ENCODE results near the gene BIRC6. TPM values are rescaled to one million over a fixed set of nuclear protein-coding genes. Genes with fewer than 3 reads are reported as not detected.
"Not testable (repeated sequence)": the region's sequence is repeated elsewhere in the genome, so short reads cannot be mapped to it uniquely, and the experiment has no call there.

BIRC6 gene
- total RNA-seq, 3 donors from 2014 or later = 66.6 to 68.4 (median 67.7) TPM

GRCh38 chr2:32452338-32453064 is 95.7 kb downstream of the BIRC6 start:
- H3K27me3 Mint-ChIP-seq (ENCODE audit: low read depth) = no peaks in the 10 kb centered on the region
- peaks cover 4% of the 10 kb centered on the region for H3K4me1 Mint-ChIP-seq (ENCODE audit: low read depth)
- H3K4me3 Mint-ChIP-seq = no peak overlapping the region
- no peaks in the 10 kb centered on the region for H3K9me3 Mint-ChIP-seq
- ATAC-seq (no peak), DNase-seq (no peak)
- H3K36me3 Mint-ChIP-seq (ENCODE audit: insufficient read depth) = peaks cover 38% of the 10 kb centered on the region

- Mint-ChIP-seq H3K4me1 (ENCODE audit: low read depth) (peaks cover 7% of the 10 kb centered on the region), H3K9me3 (no peaks in the 10 kb centered on the region), H3K36me3 (ENCODE audit: insufficient read depth) (peaks cover 43% of the 10 kb centered on the region), H3K4me3 (no peak overlapping the region), H3K27me3 (ENCODE audit: low read depth) (no peaks in the 10 kb centered on the region)
- no peak for DNase-seq
- no peak for ATAC-seq
Observed at GRCh38 chr2:32453242-32454062, 96.6 kb downstream of the BIRC6 start.

GRCh38 chr2:32455816-32456215 is 99.0 kb downstream of the BIRC6 start:
- H3K4me1 Mint-ChIP-seq (ENCODE audit: low read depth) = peaks cover 10% of the 10 kb centered on the region
- no peaks in the 10 kb centered on the region for H3K27me3 Mint-ChIP-seq (ENCODE audit: low read depth)
- no peaks in the 10 kb centered on the region for H3K9me3 Mint-ChIP-seq
- no peak overlapping the region for H3K4me3 Mint-ChIP-seq
- H3K36me3 Mint-ChIP-seq (ENCODE audit: insufficient read depth) = peaks cover 38% of the 10 kb centered on the region
- ATAC-seq (no peak), DNase-seq (no peak)

GRCh38 chr2:32456808-32457207 is 100.0 kb downstream of the BIRC6 start:
- Mint-ChIP-seq H3K27me3 (ENCODE audit: low read depth) (no peaks in the 10 kb centered on the region), H3K36me3 (ENCODE audit: insufficient read depth) (peaks cover 31% of the 10 kb centered on the region), H3K4me1 (ENCODE audit: low read depth) (peaks cover 10% of the 10 kb centered on the region), H3K4me3 (no peak overlapping the region), H3K9me3 (no peaks in the 10 kb centered on the region)
- no peak for DNase-seq
- no peak for ATAC-seq

- no peak for ATAC-seq
- peaks cover 30% of the 10 kb centered on the region for H3K36me3 Mint-ChIP-seq (ENCODE audit: insufficient read depth)
- no peaks in the 10 kb centered on the region for H3K27me3 Mint-ChIP-seq (ENCODE audit: low read depth)
- H3K4me3 Mint-ChIP-seq = no peak overlapping the region
- no peak for DNase-seq
- no peaks in the 10 kb centered on the region for H3K9me3 Mint-ChIP-seq
- peaks cover 10% of the 10 kb centered on the region for H3K4me1 Mint-ChIP-seq (ENCODE audit: low read depth)
Observed at GRCh38 chr2:32457814-32458213, 101.0 kb downstream of the BIRC6 start.

GRCh38 chr2:32460861-32461260 is 104.0 kb downstream of the BIRC6 start:
- not testable (repeated sequence) for H3K27me3 Mint-ChIP-seq (ENCODE audit: low read depth); H3K4me1 Mint-ChIP-seq (ENCODE audit: low read depth); H3K4me3 Mint-ChIP-seq; DNase-seq; H3K9me3 Mint-ChIP-seq; ATAC-seq
- peaks cover 42% of the 10 kb centered on the region for H3K36me3 Mint-ChIP-seq (ENCODE audit: insufficient read depth)

- no peak for DNase-seq
- H3K9me3 Mint-ChIP-seq = no peaks in the 10 kb centered on the region
- peaks cover 4% of the 10 kb centered on the region for H3K4me1 Mint-ChIP-seq (ENCODE audit: low read depth)
- no peak for ATAC-seq
- peaks cover 36% of the 10 kb centered on the region for H3K36me3 Mint-ChIP-seq (ENCODE audit: insufficient read depth)
- no peak overlapping the region for H3K4me3 Mint-ChIP-seq
- no peaks in the 10 kb centered on the region for H3K27me3 Mint-ChIP-seq (ENCODE audit: low read depth)
Observed at GRCh38 chr2:32463110-32463509, 106.3 kb downstream of the BIRC6 start.

DNA sequence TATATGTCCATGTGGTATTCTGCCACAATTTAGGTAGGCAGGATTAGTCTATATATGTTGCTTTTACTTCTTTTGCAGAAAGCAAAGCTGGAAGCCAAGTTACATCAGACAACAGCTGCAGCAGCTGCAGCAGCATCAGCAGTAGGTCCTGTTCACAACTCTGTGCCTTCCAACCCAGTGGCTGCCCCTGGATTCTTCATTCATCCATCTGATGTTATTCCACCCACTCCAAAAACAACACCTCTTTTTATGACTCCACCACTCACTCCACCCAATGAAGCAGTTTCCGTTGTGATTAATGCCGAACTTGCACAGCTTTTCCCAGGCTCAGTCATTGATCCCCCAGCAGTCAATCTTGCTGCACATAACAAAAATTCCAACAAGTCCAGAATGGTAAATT is 107.6 kb downstream of the BIRC6 start:
- H3K36me3 Mint-ChIP-seq (ENCODE audit: insufficient read depth) = peaks cover 36% of the 10 kb centered on the region
- H3K4me1 Mint-ChIP-seq (ENCODE audit: low read depth) = no peaks in the 10 kb centered on the region
- H3K4me3 Mint-ChIP-seq = no peak overlapping the region
- ATAC-seq = no peak
- H3K27me3 Mint-ChIP-seq (ENCODE audit: low read depth) = no peaks in the 10 kb centered on the region
- no peaks in the 10 kb centered on the region for H3K9me3 Mint-ChIP-seq
- no peak for DNase-seq

DNA sequence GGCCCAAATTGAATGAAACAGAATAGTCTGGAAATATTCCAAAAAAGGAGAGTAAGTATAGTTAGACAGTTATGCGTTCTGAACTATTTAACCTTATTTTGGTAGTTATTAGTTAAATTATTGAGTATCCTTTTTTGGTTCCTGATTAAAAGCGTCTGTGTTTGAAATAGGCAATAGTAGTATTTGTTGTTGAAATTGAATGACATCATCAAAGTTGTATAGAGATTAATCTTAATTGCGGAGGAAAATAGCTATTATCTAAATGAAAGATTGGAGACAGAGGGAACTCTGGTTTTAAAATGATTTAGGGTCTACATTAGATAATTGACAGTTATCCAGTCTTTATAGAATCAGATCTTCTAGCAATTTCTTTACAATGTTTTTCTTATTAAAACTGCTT is 115.8 kb downstream of the BIRC6 start:
- no peaks in the 10 kb centered on the region for H3K27me3 Mint-ChIP-seq (ENCODE audit: low read depth)
- H3K4me1 Mint-ChIP-seq (ENCODE audit: low read depth) = peaks cover 6% of the 10 kb centered on the region
- DNase-seq (no peak), ATAC-seq (no peak)
- no peak overlapping the region for H3K4me3 Mint-ChIP-seq
- H3K36me3 Mint-ChIP-seq (ENCODE audit: insufficient read depth) = peaks cover 26% of the 10 kb centered on the region
- H3K9me3 Mint-ChIP-seq = no peaks in the 10 kb centered on the region

GRCh38 chr2:32474381-32474780 is 117.6 kb downstream of the BIRC6 start:
- Mint-ChIP-seq H3K4me1 (ENCODE audit: low read depth) (peaks cover 6% of the 10 kb centered on the region), H3K27me3 (ENCODE audit: low read depth) (no peaks in the 10 kb centered on the region), H3K4me3 (no peak overlapping the region), H3K36me3 (ENCODE audit: insufficient read depth) (peaks cover 28% of the 10 kb centered on the region), H3K9me3 (no peaks in the 10 kb centered on the region)
- ATAC-seq (no peak), DNase-seq (no peak)

GRCh38 chr2:32478889-32479620 is 122.2 kb downstream of the BIRC6 start:
- H3K4me3 Mint-ChIP-seq = no peak overlapping the region
- H3K27me3 Mint-ChIP-seq (ENCODE audit: low read depth) = no peaks in the 10 kb centered on the region
- DNase-seq (no peak), ATAC-seq (no peak)
- H3K4me1 Mint-ChIP-seq (ENCODE audit: low read depth) = peaks cover 4% of the 10 kb centered on the region
- no peaks in the 10 kb centered on the region for H3K9me3 Mint-ChIP-seq
- peaks cover 31% of the 10 kb centered on the region for H3K36me3 Mint-ChIP-seq (ENCODE audit: insufficient read depth)

DNA sequence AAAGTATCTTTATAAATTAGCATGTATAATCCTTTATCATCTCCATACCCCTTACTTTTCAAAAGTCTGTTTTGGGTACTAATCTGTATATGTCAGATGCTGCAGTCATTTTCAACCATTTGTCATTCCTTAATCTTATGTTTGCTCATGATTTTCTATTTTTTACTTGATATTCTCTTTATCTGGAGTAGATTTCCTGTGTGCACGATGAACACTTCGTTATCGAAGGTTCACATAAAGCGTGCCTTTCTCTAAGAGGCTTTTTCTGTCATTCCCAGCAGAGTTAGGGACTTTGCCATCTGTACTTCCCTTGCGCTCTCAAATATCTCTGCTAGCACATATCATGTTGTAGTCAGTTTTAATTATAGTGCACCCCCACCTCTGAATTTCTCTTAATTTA is 123.2 kb downstream of the BIRC6 start:
- no peak for ATAC-seq
- Mint-ChIP-seq H3K9me3 (no peaks in the 10 kb centered on the region), H3K36me3 (ENCODE audit: insufficient read depth) (peaks cover 29% of the 10 kb centered on the region), H3K4me1 (ENCODE audit: low read depth) (peaks cover 2% of the 10 kb centered on the region), H3K27me3 (ENCODE audit: low read depth) (no peaks in the 10 kb centered on the region), H3K4me3 (no peak overlapping the region)
- no peak for DNase-seq

- DNase-seq (no peak), ATAC-seq (no peak)
- peaks cover 42% of the 10 kb centered on the region for H3K36me3 Mint-ChIP-seq (ENCODE audit: insufficient read depth)
- no peaks in the 10 kb centered on the region for H3K4me1 Mint-ChIP-seq (ENCODE audit: low read depth)
- no peaks in the 10 kb centered on the region for H3K9me3 Mint-ChIP-seq
- H3K4me3 Mint-ChIP-seq = no peak overlapping the region
- no peaks in the 10 kb centered on the region for H3K27me3 Mint-ChIP-seq (ENCODE audit: low read depth)
Observed at GRCh38 chr2:32482471-32482870, 125.6 kb downstream of the BIRC6 start.

- DNase-seq = no peak
- H3K36me3 Mint-ChIP-seq (ENCODE audit: insufficient read depth) = peaks cover 33% of the 10 kb centered on the region
- H3K4me1 Mint-ChIP-seq (ENCODE audit: low read depth) = no peaks in the 10 kb centered on the region
- H3K4me3 Mint-ChIP-seq = no peak overlapping the region
- H3K9me3 Mint-ChIP-seq = no peaks in the 10 kb centered on the region
- no peak for ATAC-seq
- H3K27me3 Mint-ChIP-seq (ENCODE audit: low read depth) = no peaks in the 10 kb centered on the region
Observed at GRCh38 chr2:32484937-32485336, 128.1 kb downstream of the BIRC6 start.
